GM23248 (cell line): ENCODE data around the gene ELK3. TPM values are rescaled to one million over a fixed set of nuclear protein-coding genes. Genes with fewer than 3 reads are reported as not detected.

Experiments used
- DNase-seq: peaks from one replicate; pipeline ENCODE4 v3.0.0-alpha.2; 2015
- H2AFZ ChIP-seq: fragments of 200-600 bp; sonication (generic); 2 replicates; pipeline ENCODE4 v1.6.1; 2016; ENCODE audit warnings: antibody characterized with exemption
- H3F3A ChIP-seq: fragments of 200-600 bp; sonication (generic); 2 replicates; pipeline ENCODE4 v1.6.1; 2016; ENCODE audit warnings: mild to moderate bottlenecking, antibody characterized with exemption, mixed run types; ENCODE audit not compliant: insufficient read depth
- H3K27ac ChIP-seq: fragments of 200-600 bp; sonication (generic); 2 replicates; pipeline ENCODE4 v1.5.1; 2016; ENCODE audit warnings: mild to moderate bottlenecking
- H3K27me3 ChIP-seq: fragments of 200-600 bp; sonication (generic); replicated peaks from 2 replicates; pipeline ENCODE4 v1.6.1; 2016; ENCODE audit warnings: mild to moderate bottlenecking; ENCODE audit not compliant: insufficient read depth
- H3K36me3 ChIP-seq: fragments of 200-600 bp; sonication (generic); 2 replicates; pipeline ENCODE4 v1.6.1; 2016; ENCODE audit warnings: low read depth, mild to moderate bottlenecking
- H3K4me1 ChIP-seq: fragments of 200-600 bp; sonication (generic); 2 replicates; pipeline ENCODE4 v1.6.1; 2016; ENCODE audit warnings: mild to moderate bottlenecking; ENCODE audit not compliant: insufficient read depth
- H3K4me2 ChIP-seq: fragments of 200-600 bp; sonication (generic); one replicate; pipeline ENCODE4 v1.6.1; 2016; ENCODE audit warnings: mild to moderate bottlenecking; ENCODE audit not compliant: unreplicated experiment
- H3K4me3 ChIP-seq: fragments of 200-600 bp; sonication (generic); 2 replicates; pipeline ENCODE4 v1.5.1; 2016; ENCODE audit warnings: mild to moderate bottlenecking
- H3K79me2 ChIP-seq: fragments of 200-600 bp; sonication (generic); 2 replicates; pipeline ENCODE4 v1.6.1; 2016; ENCODE audit warnings: mild to moderate bottlenecking; ENCODE audit not compliant: insufficient read depth
- H3K9ac ChIP-seq: fragments of 200-600 bp; sonication (generic); 2 replicates; pipeline ENCODE4 v1.6.1; 2016; ENCODE audit warnings: mild to moderate bottlenecking
- H3K9me2 ChIP-seq: fragments of 200-600 bp; sonication (generic); 2 replicates; pipeline ENCODE4 v1.6.1; 2016; ENCODE audit warnings: mixed run types, mild to moderate bottlenecking, moderate library complexity; ENCODE audit not compliant: insufficient read depth
- H3K9me3 ChIP-seq: fragments of 200-600 bp; sonication (generic); one replicate; pipeline ENCODE4 v1.6.1; 2017; ENCODE audit warnings: low read depth
- H4K20me1 ChIP-seq: fragments of 200-600 bp; sonication (generic); 2 replicates; pipeline ENCODE4 v1.6.0; 2016; ENCODE audit not compliant: insufficient read depth
- EZH2 ChIP-seq: fragments of 200-600 bp; sonication (generic); IDR thresholded peaks from 2 replicates; pipeline ENCODE4 v1.6.1; 2018; ENCODE audit warnings: antibody characterized with exemption, mild to moderate bottlenecking; ENCODE audit not compliant: insufficient read depth, poor library complexity, severe bottlenecking
- EZH2phosphoT487 ChIP-seq: fragments of 200-600 bp; sonication (generic); IDR thresholded peaks from 2 replicates; pipeline ENCODE4 v1.6.1; 2018; ENCODE audit warnings: antibody characterized with exemption, moderate library complexity, mild to moderate bottlenecking, low read depth; ENCODE audit not compliant: insufficient read depth
- WGBS, 2 experiments: methylation state at CpG; one replicate each; pipeline ENCODE4 v1.1.6; 2015 to 2017; ENCODE audit warnings: low lambda C conversion rate in 2 of 2, low coverage in 1 of 2; ENCODE audit errors: missing lambda C conversion rate in 2 of 2; 5-methylcytosine and 5-hydroxymethylcytosine counted together
- in situ Hi-C: fragments of 300-500 bp; cut with MboI; formaldehyde crosslinking; loops from 2 replicates; pipeline ENCODE4 v1.15.0; 2020
- polyA plus RNA-seq: library from polyadenylated mRNA; unstranded; fragments of >200 nt; fragmentation: Nextera tagmentation; extraction: Ambion mirVana; gene quantifications from 2 replicates; pipeline ENCODE4 v1.2.1, GENCODE V29; 2016
- total RNA-seq: library from RNA; depleted of rRNA; stranded (reverse); fragments of >200 nt; shearing (Covaris generic); gene quantifications from 2 replicates; pipeline ENCODE4 v1.2.3, GENCODE V29; 2014; rRNA removed

ELK3 gene
- 27.1 and 31.9 TPM in 2 replicates for total RNA-seq
- polyA plus RNA-seq: 48.9 and 51.9 TPM in 2 replicates

DNA sequence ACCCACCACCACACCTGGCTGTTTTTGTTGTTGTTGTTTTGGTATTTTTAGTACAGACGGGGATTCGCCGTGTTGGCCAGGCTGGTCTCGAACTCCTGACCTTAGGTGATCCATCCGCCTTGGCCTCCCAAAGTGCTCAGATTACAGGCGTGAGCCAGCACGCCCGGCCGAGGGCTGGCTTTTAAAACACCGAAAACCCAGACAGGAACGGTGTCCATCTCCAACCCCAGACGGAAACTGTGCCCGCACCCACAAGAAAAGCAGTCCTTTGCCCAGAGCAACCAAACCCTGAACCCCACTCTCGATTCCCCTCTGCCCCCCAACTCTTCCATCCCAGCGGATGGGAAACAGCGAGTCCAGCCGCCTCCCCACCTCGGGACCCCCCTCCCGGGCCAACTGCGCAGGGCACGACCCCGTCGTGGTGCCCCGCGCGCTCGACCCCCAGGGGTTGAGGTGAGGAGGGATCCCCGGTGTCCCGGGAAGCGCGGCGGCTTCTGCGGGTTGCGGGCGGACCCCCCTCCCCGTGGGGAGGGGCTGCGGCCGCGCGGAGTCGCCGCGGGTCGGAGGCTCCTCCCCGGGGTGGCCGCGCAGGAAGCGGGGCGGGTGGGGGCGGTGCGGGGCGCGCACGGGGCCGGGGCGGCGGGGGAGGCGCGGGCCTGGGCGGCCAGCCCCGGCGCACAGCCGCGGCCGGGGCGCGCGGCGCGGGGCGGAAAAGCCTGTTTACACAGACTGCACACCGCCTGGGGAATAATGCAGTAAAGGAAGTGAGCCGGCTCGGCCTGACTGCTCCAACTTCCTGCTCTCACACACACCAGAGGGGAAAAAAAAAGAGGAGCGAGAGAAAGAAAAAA is at the start of gene ELK3:
Gene ELK3, plus strand, starts transcription at position 651 of the 851 bp plus-strand sequence.
- H3K4me1 ChIP-seq: peaks cover 17% of the 10 kb centered on the region
- no peaks in the 10 kb centered on the region for H4K20me1 ChIP-seq
- in situ Hi-C loops: no loop called here
- H3K9me3 ChIP-seq: no peaks in the 10 kb centered on the region
- peak within 1 kb of the TSS; percentile 91 for H3K4me3 ChIP-seq
- peak; percentile 84 for DNase-seq
- peaks cover 23% of the 10 kb centered on the region for H3K79me2 ChIP-seq
- peaks cover 53% of the 10 kb centered on the region for H3F3A ChIP-seq
- no peaks in the 10 kb centered on the region for H3K9me2 ChIP-seq
- no peak for TF ChIP-seq EZH2
- TF ChIP-seq EZH2phosphoT487: no peak
- H3K9ac ChIP-seq: peak within 1 kb of the TSS; percentile 99
- H3K4me2 ChIP-seq: peak within 1 kb of the TSS; percentile 93
- peak within 1 kb of the TSS; percentile 91 for H2AFZ ChIP-seq
- H3K36me3 ChIP-seq: no peaks in the 10 kb centered on the region
- peak within 1 kb of the TSS; percentile 96 for H3K27ac ChIP-seq
- 6 to 8% methylated on average over 51 to 71 of the region's 75 CpGs for WGBS, 2 experiments
- H3K27me3 ChIP-seq: no peaks in the 10 kb centered on the region

DNA sequence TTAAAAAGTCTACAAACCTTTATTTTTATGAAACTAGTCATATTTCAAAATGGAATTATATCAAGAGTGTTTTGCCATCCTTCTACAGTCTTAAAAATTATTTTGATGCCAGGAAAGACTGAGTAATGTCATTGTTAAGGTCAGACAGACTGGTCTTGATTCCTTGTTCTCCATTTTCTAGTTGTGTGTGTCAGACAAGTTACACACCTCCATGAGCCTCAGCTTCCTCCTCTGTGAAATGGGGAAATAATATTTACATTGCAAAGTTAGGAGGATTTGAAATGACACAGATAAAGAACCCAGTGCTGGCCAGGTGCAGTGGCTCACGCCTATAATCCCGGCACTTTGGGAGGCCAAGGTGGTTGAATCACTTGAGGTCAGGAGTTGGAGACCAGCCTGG is 47.4 kb upstream of the ELK3 start:
- TF ChIP-seq EZH2phosphoT487: no peak
- no peak for TF ChIP-seq EZH2

DNA sequence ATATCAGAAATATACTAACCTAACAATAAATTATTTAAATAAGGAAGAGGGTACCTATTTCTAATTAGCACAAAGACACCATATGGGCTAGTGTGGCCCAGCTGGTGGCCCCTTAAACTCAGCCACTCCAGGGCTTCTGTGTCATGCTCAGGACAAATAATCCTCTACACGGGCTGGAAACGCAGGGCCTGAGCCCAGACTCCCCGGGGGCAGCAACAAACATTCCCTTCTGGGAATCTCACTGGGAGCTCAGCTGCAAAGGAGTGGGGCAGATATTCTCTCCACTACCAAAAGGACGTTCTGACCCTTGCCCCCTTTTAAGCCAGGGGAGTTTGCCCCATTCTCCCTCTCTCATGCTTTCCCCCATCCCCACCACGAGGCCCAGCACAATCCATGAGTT is 43.7 kb upstream of the ELK3 start:
- Histone ChIP-seq H3K27ac (no peak overlapping the region), H3F3A (no peaks in the 10 kb centered on the region), H3K27me3 (no peaks in the 10 kb centered on the region), H2AFZ (no peak overlapping the region), H3K79me2 (no peaks in the 10 kb centered on the region), H3K4me3 (no peak overlapping the region), H3K9me3 (no peaks in the 10 kb centered on the region), H3K9ac (no peak overlapping the region), H3K36me3 (no peaks in the 10 kb centered on the region), H3K4me2 (no peak overlapping the region), H4K20me1 (no peaks in the 10 kb centered on the region), H3K4me1 (no peaks in the 10 kb centered on the region), H3K9me2 (no peaks in the 10 kb centered on the region)
- TF ChIP-seq EZH2phosphoT487 (no peak), EZH2 (no peak)
- DNase-seq: no peak
- in situ Hi-C loops: no loop called here
- WGBS, 2 experiments: 63 to 70% methylated on average over 5 of the region's 5 CpGs

More for the DNA sequence above, 47.4 kb upstream of the ELK3 start:
- in situ Hi-C loops: no loop called here
- no peaks in the 10 kb centered on the region for H3K27me3 ChIP-seq
- 97 to 100% methylated on average over 2 of the region's 2 CpGs for WGBS, 2 experiments
- H3K9ac ChIP-seq: no peak overlapping the region
- no peak for DNase-seq
- no peaks in the 10 kb centered on the region for H3K9me3 ChIP-seq
- no peaks in the 10 kb centered on the region for H3K4me1 ChIP-seq
- H4K20me1 ChIP-seq: no peaks in the 10 kb centered on the region
- H3K79me2 ChIP-seq: no peaks in the 10 kb centered on the region
- no peak overlapping the region for H3K27ac ChIP-seq
- peaks cover 2% of the 10 kb centered on the region; the same call in 1 of the 2 replicates for H3F3A ChIP-seq
- no peak overlapping the region for H2AFZ ChIP-seq
- H3K36me3 ChIP-seq: no peaks in the 10 kb centered on the region
- no peaks in the 10 kb centered on the region for H3K9me2 ChIP-seq
- H3K4me3 ChIP-seq: no peak overlapping the region
- H3K4me2 ChIP-seq: no peak overlapping the region

DNA sequence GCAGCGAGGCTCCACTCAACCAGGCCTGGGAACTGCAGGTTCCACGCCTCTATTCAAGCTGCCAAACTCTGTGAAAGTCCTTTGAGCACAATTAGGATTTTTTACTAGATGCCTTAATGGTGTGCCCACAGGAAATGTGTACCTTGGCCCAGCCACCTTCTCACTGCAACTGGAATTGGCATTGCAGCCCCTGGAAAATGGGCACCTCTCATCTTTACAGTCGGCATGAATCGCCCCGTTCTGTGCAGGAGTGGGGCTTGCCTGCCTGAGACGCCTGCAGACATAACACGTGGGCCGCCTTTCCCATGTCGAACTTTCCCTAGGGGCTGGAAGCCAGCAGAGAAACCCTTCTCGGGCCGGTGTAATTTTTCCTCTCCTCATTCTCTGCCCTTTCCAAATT is 42.0 kb upstream of the ELK3 start:
- Histone ChIP-seq H3K4me3 (no peak overlapping the region), H3K79me2 (no peaks in the 10 kb centered on the region), H3K4me1 (no peaks in the 10 kb centered on the region), H3K27ac (no peak overlapping the region), H3K9ac (no peak overlapping the region), H3K9me2 (no peaks in the 10 kb centered on the region), H4K20me1 (no peaks in the 10 kb centered on the region), H3K4me2 (no peak overlapping the region), H3K27me3 (no peaks in the 10 kb centered on the region), H2AFZ (no peak overlapping the region), H3K36me3 (no peaks in the 10 kb centered on the region), H3F3A (no peaks in the 10 kb centered on the region), H3K9me3 (no peaks in the 10 kb centered on the region)
- no peak for DNase-seq
- WGBS, 2 experiments: 40 to 43% methylated on average over 11 of the region's 11 CpGs
- in situ Hi-C loops: no loop called here
- TF ChIP-seq EZH2: no peak
- no peak for TF ChIP-seq EZH2phosphoT487
